HepG2 (cell line): ENCODE measurements around the gene MYO18B. TPM values are rescaled to one million over a fixed set of nuclear protein-coding genes. Genes with fewer than 3 reads are reported as not detected.

Source experiments
- ATAC-seq: fragments of 200-7000 bp; cut with Tn5 transposase; 3 replicates; pipeline ENCODE4 v1.9.1; 2020; ENCODE audit warnings: mild to moderate bottlenecking, moderate library complexity
- BruUV-seq: library from RNA; stranded (reverse); fragments of 400-500 nt; replicated peaks from 2 replicates; lab custom pipeline; 2021; lab: Mats Ljungman, UMichigan
- CTCF ChIA-PET: fragments of 300-600 bp; formaldehyde crosslinking; extraction: SDS; loops from one replicate; lab custom pipeline; 2021; ENCODE audit warnings: low total read pairs, inconsistent platforms, low intra/inter-chr PET ratio; lab: Yijun Ruan, JAX
- POLR2A ChIA-PET: fragments of 350-600 bp; sonication (Branson Sonifier 250); formaldehyde crosslinking; loops from one replicate; lab custom pipeline; 2020; ENCODE audit warnings: antibody characterized with exemption, inconsistent platforms; lab: Yijun Ruan, JAX
- DNase-seq: peaks from one replicate; pipeline ENCODE4 v3.0.0-alpha.2; 2015; ENCODE audit warnings: low spot score
- FAIRE-seq: peaks from 3 replicates; lab custom pipeline; 2011; peaks lifted over from hg19 to GRCh38; lab: Jason Lieb, UNC
- H2AFZ ChIP-seq: one replicate; pipeline ENCODE4 v1.6.1; 2011; ENCODE audit warnings: low read length, inconsistent platforms
- H3K27ac ChIP-seq: fragments of 300-600 bp; 3 replicates; pipeline ENCODE4 v1.8.0; 2011; ENCODE audit warnings: mixed run types, mild to moderate bottlenecking, mixed read lengths, low read length, inconsistent platforms; ENCODE audit not compliant: insufficient read depth; ENCODE audit errors: extremely low read length
- H3K27me3 ChIP-seq, 2 experiments: fragments of 200-600 bp in 1 of 2; 2 replicates in 1 of 2; 3 replicates in 1 of 2; pipeline versions ENCODE4 v1.6.0 to v1.8.0; 2011; ENCODE audit warnings: low read length in 2 of 2, mild to moderate bottlenecking in 2 of 2, moderate library complexity in 2 of 2, inconsistent platforms in 1 of 2; ENCODE audit not compliant: insufficient read depth in 2 of 2, control insufficient read depth in 1 of 2
- H3K36me3 ChIP-seq, 2 experiments: fragments of 200-600 bp in 1 of 2; replicated peaks in 1 of 2; 2 replicates in 1 of 2; 3 replicates in 1 of 2; pipeline versions ENCODE4 v1.5.1 to v1.8.0; 2011; ENCODE audit warnings: low read length in 2 of 2, inconsistent platforms in 1 of 2; ENCODE audit not compliant: insufficient read depth in 2 of 2, control insufficient read depth in 1 of 2
- H3K4me1 ChIP-seq: 2 replicates; pipeline ENCODE4 v1.5.1; 2012; ENCODE audit warnings: low read length, inconsistent platforms; ENCODE audit not compliant: insufficient read depth
- H3K4me2 ChIP-seq: 2 replicates; pipeline ENCODE4 v1.6.0; 2011; ENCODE audit warnings: low read depth, low read length, inconsistent platforms
- H3K4me3 ChIP-seq, 3 experiments: fragments of 200-600 bp in 1 of 3; sonication (generic), shearing (Covaris generic) in 1 of 3; replicated peaks in 1 of 3; 2 replicates each; pipeline ENCODE4 v1.5.1; 2011 to 2016; ENCODE audit warnings: low read length in 3 of 3, inconsistent platforms in 2 of 3, low read depth in 2 of 3, mild to moderate bottlenecking in 2 of 3, control low read depth in 1 of 3, mixed read lengths in 1 of 3; ENCODE audit not compliant: insufficient read depth in 1 of 3
- H3K79me2 ChIP-seq: one replicate; pipeline ENCODE4 v1.6.1; 2011; ENCODE audit warnings: low read length, inconsistent platforms; ENCODE audit not compliant: insufficient read depth
- H3K9ac ChIP-seq: 2 replicates; pipeline ENCODE4 v1.6.0; 2011; ENCODE audit warnings: mild to moderate bottlenecking, low read depth, low read length, inconsistent platforms; ENCODE audit not compliant: insufficient read depth
- H3K9me3 ChIP-seq: 2 replicates; pipeline ENCODE4 v1.5.1; 2012; ENCODE audit warnings: mild to moderate bottlenecking, low read length
- H4K20me1 ChIP-seq: 2 replicates; pipeline ENCODE4 v1.6.0; 2011; ENCODE audit warnings: inconsistent platforms, mild to moderate bottlenecking, low read length, moderate library complexity; ENCODE audit not compliant: insufficient read depth
- EP300 ChIP-seq, 3 experiments: sonication (generic) in 1 of 3; formaldehyde crosslinking in 1 of 3; IDR thresholded peaks; 2 replicates each; pipeline versions ENCODE4 v1.5.1 to v1.6.1; 2011 to 2020; ENCODE audit warnings: low read depth in 2 of 3, low read length in 2 of 3, borderline replicate concordance in 1 of 3, improper control_type of control experiment in 1 of 3, mild to moderate bottlenecking in 1 of 3, missing genetic modification reagents in 1 of 3, moderate library complexity in 1 of 3
- NCOA1 ChIP-seq: sonication (generic); formaldehyde crosslinking; IDR thresholded peaks from 2 replicates; pipeline ENCODE4 v1.9.0; 2021; ENCODE audit warnings: missing genetic modification reagents
- ZNF329 ChIP-seq: sonication (generic); formaldehyde crosslinking; IDR thresholded peaks from 2 replicates; pipeline ENCODE4 v1.9.0; 2021; ENCODE audit warnings: low read depth, mild to moderate bottlenecking, missing genetic modification reagents
- WGBS: methylation state at CpG from one replicate; pipeline ENCODE4 v1.1.6; 2017; ENCODE audit warnings: low lambda C conversion rate; 5-methylcytosine and 5-hydroxymethylcytosine counted together
- in situ Hi-C: cut with HindIII; loops from 2 replicates; pipeline ENCODE4 v1.10.0; 2017; ENCODE audit warnings: low pct_unique_long_range_greater_than_20kb; ENCODE audit not compliant: extremely low pct_ligation_motif_present
- intact Hi-C: fragments of 100-400 bp; cut with micrococcal nuclease; formaldehyde crosslinking; loops from one replicate; pipeline ENCODE4 v1.10.0; 2022; ENCODE audit not compliant: unreplicated experiment
- polyA plus RNA-seq, 8 experiments: library from polyadenylated mRNA; depleted of rRNA in 3 of 8; stranded (reverse) in 7 of 8; unstranded in 1 of 8; fragments of >200 nt; fragmentation: Illumina TruSeq in 4 of 8; extraction: Trizol in 4 of 8; gene quantifications; 2 replicates each; pipeline versions ENCODE4 v1.2.1 to v1.2.3, GENCODE V29; 2011 to 2016; ENCODE audit warnings: low read depth in 4 of 8, missing spikeins in 1 of 8, mixed read lengths in 1 of 8; ENCODE audit not compliant: insufficient read depth in 1 of 8
- total RNA-seq, 5 experiments: library from RNA; depleted of rRNA; stranded (reverse); fragments of >200 nt; fragmentation: Illumina TruSeq; extraction: Trizol; gene quantifications; 2 replicates each; pipeline ENCODE4 v1.2.3, GENCODE V29; 2016; ENCODE audit warnings: low read depth in 1 of 5

Gene MYO18B
- total and polyA plus RNA-seq, 2 of the 13 experiments (the other 11 are each of a cell fraction or from before 2014, with no cell fraction given) = 0.01 TPM; not detected in 1

DNA sequence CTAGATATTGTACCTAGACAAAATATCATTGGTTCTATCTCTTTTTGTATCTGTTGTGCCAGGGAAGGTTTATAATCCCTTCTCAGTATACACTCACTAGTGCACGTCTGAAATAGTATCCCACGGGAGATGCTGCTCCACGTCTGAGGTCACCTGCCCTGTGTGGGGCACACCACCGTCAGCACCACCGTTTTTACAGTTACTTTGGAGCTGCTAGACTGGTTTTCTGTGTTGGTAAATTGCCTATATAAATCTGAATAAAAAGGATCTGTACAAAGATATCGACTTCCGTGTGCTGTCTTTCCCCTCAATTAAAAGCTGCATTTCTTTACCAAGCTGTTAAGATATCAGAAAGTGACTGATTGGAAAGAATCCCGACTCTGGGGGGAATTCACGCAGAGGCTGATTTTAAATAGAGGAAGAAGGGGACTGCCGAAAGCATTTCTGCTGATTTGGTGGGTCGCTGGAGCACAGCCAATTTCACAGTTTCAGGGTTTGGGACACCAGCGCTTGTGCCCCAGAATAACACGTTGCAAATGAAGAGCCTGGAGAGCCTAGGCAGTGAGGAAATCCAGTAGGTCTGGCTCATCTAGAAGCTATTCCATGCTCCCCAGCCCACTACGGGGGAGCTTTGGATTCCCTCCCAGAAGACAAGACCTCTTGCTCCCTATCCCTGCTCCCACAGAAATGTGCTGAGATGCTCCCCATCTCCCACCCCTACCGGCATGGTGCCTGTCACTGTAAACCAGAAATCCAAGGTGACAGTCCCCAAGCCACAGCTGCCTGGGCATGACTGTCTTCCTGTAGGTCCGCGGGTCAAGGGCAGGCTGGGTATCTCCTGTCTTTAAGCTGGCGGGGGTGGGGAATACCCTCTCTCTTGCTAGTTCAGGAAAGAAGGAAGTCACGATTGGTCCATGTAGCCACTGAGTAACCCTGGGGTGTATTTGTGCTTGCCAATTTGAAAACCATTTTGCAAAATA, 12.7 kb upstream of the MYO18B start:
- no peak for ATAC-seq
- TF ChIP-seq EP300 (IDR thresholded peaks at IDR 0.05; ENCODE audit: low read depth in 2 of 2, low read length in 2 of 2) = no peak
- no peak for TF ChIP-seq EP300 (CRISPR knock-in tag; IDR thresholded peaks at IDR 0.05; ENCODE audit: borderline replicate concordance)
- Histone ChIP-seq H3K4me3 (no peak overlapping the region), H3K4me2 (no peak overlapping the region), H3K4me1 (no peaks in the 10 kb centered on the region), H3K27me3 (no peaks in the 10 kb centered on the region), H3K79me2 (no peaks in the 10 kb centered on the region), H3K9me3 (no peaks in the 10 kb centered on the region), H2AFZ (no peak overlapping the region), H3K9ac (no peak overlapping the region), H3K36me3 (no peaks in the 10 kb centered on the region), H4K20me1 (no peaks in the 10 kb centered on the region), H3K27ac (no peak overlapping the region)
- intact Hi-C loops (no loop called here), in situ Hi-C loops (no loop called here)
- POLR2A ChIA-PET = no interaction called here
- CTCF ChIA-PET = no interaction called here
- no TSS peak for BruUV-seq
- WGBS = 88% methylated on average over 16 of the region's 19 CpGs
- no peak for FAIRE-seq
- DNase-seq = no peak

DNA sequence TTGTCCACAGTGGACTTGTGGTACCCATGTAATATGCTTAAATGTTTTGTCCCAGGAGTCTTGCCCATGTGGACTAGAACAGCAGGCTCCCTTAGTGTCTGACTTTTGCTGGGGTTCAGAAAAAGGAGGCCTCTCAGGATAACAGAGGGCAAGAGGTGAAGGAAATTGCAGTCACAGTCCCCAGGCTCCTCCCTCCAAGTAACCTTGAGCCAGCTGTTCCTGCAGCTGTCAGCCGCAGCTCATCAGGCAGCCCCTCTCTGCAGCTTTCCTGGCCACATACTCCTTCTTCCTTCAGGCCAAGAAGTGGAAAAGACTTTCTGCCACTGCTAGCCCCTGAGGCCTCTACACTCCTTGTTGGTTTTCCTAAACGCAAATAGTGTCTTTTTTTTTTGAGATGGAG, 6.3 kb upstream of the MYO18B start:
- Histone ChIP-seq H3K79me2 (no peaks in the 10 kb centered on the region), H3K36me3 (no peaks in the 10 kb centered on the region), H3K9me3 (no peaks in the 10 kb centered on the region), H3K4me2 (no peak overlapping the region), H3K4me1 (peaks cover 3% of the 10 kb centered on the region), H3K27ac (no peak overlapping the region), H3K27me3 (no peaks in the 10 kb centered on the region; a peak in 1 of 5 replicates), H3K9ac (no peak overlapping the region), H2AFZ (no peak overlapping the region), H3K4me3 (no peak overlapping the region), H4K20me1 (no peaks in the 10 kb centered on the region)
- in situ Hi-C loops (no loop called here), intact Hi-C loops (no loop called here)
- FAIRE-seq (no peak), ATAC-seq (no peak), DNase-seq (no peak)
- ChIA-PET CTCF (no interaction called here), POLR2A (no interaction called here)
- 0% methylated on average over 2 of the region's 2 CpGs for WGBS
- TF ChIP-seq ZNF329 (CRISPR knock-in tag) = peak; percentile 98
- TF ChIP-seq NCOA1 (CRISPR knock-in tag) = no peak
- BruUV-seq = no TSS peak
